ENCODE results near the gene PPP1R1B. TPM values are rescaled to one million over a fixed set of nuclear protein-coding genes. Genes with fewer than 3 reads are reported as not detected.

Gene PPP1R1B
- polyA plus RNA-seq, 1 donor from 2014 or later = 1.8 TPM

DNA sequence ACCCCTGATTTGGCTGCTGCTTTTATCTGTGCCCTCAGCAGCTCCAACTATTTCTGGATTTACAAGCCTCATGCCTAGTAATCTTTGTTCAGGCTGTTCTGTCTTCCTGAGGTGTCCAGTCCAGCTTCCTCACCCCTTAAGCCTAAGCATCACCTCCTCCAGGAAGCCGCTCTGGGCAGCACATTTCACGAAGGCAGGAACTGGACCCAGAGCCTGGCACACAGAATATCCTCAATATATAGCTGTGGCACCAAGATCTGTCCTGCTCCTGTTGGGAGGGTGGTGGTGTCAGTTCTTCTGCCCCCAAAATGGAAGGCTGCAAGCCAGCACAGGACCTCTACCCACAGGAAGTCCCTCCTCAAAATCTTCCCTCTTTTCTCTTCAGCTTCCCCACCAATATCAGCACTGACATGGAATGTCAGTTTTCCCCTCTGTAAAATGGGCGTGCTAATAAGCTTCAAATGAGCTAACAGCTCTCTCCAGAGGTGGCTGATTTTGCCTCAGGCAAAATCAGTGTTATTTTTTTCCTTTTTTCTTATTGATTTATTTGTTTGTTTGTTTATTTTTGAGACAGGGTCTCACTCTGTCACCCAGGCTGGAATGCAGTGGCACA is 12.1 kb upstream of the PPP1R1B start:
- no peak overlapping the region for H3K4me3 ChIP-seq (ENCODE audit: low read length)
- H3F3A ChIP-seq (ENCODE audit: insufficient read depth, low read length, poor library complexity, severe bottlenecking) = no peaks in the 10 kb centered on the region
- no peaks in the 10 kb centered on the region for H3K9me2 ChIP-seq (ENCODE audit: insufficient read depth, low read length)
- H3K9me3 ChIP-seq (ENCODE audit: low read length) = no peaks in the 10 kb centered on the region
- no peak overlapping the region for H3K4me2 ChIP-seq (ENCODE audit: low read length)
- no peak overlapping the region for H3K9ac ChIP-seq (ENCODE audit: low read length)
- H3K36me3 ChIP-seq (ENCODE audit: insufficient read depth, low read length) = no peaks in the 10 kb centered on the region
- H3K27ac ChIP-seq (ENCODE audit: low read length) = no peak overlapping the region
- peaks cover 61% of the 10 kb centered on the region for H3K27me3 ChIP-seq (ENCODE audit: insufficient read depth, low read depth, low read length)
- H3K79me2 ChIP-seq (replicated peaks; ENCODE audit: insufficient read depth, low read length) = no peaks in the 10 kb centered on the region
- TF ChIP-seq SMC3 (conservative IDR thresholded peaks at IDR 0.05; ENCODE audit: poor library complexity) = no peak
- TF ChIP-seq TAF1 (IDR thresholded peaks at IDR 0.05; ENCODE audit: low read depth) = no peak
- TF ChIP-seq, protein P1, sequence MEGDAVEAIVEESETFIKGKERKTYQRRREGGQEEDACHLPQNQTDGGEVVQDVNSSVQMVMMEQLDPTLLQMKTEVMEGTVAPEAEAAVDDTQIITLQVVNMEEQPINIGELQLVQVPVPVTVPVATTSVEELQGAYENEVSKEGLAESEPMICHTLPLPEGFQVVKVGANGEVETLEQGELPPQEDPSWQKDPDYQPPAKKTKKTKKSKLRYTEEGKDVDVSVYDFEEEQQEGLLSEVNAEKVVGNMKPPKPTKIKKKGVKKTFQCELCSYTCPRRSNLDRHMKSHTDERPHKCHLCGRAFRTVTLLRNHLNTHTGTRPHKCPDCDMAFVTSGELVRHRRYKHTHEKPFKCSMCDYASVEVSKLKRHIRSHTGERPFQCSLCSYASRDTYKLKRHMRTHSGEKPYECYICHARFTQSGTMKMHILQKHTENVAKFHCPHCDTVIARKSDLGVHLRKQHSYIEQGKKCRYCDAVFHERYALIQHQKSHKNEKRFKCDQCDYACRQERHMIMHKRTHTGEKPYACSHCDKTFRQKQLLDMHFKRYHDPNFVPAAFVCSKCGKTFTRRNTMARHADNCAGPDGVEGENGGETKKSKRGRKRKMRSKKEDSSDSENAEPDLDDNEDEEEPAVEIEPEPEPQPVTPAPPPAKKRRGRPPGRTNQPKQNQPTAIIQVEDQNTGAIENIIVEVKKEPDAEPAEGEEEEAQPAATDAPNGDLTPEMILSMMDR (IDR thresholded peaks at IDR 0.05; ENCODE audit: poor library complexity, severe bottlenecking) = no peak
- no peak for TF ChIP-seq EZH2 (IDR thresholded peaks at IDR 0.05; ENCODE audit: borderline replicate concordance, insufficient read depth, low read length, poor library complexity, severe bottlenecking)
- TF ChIP-seq POLR2AphosphoS5 (IDR thresholded peaks at IDR 0.05) = no peak
- TF ChIP-seq EP300 (conservative IDR thresholded peaks at IDR 0.05; ENCODE audit: poor library complexity, severe bottlenecking) = no peak
- H2AFZ ChIP-seq (ENCODE audit: low read depth, low read length) = no peak overlapping the region
- no peaks in the 10 kb centered on the region for H4K20me1 ChIP-seq (ENCODE audit: insufficient read depth)

DNA sequence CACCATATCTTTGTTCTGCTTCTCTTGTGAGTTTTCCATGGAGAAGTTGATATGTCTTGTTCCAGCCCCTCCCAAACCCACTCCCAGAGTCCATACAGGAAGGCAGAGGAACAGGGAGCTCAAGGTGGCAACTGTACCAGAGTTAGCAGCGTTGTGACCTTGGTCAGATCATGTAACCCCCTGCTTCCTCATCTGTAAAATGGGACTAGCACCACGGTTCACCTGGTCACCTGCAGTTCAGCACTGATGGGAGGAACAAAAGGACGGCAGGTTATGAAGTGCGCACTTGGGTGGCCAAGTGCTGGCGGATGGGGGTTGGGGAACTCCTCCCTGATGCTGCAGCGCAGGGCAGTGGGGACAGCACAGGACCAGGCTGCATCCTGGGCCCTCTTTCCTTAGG is 11.3 kb upstream of the PPP1R1B start:
- Histone ChIP-seq H4K20me1 (ENCODE audit: insufficient read depth) (no peaks in the 10 kb centered on the region), H3K4me3 (ENCODE audit: low read length) (no peak overlapping the region), H3K9ac (ENCODE audit: low read length) (no peak overlapping the region), H3F3A (ENCODE audit: insufficient read depth, low read length, poor library complexity, severe bottlenecking) (no peaks in the 10 kb centered on the region), H3K27ac (ENCODE audit: low read length) (no peak overlapping the region), H3K9me2 (ENCODE audit: insufficient read depth, low read length) (no peaks in the 10 kb centered on the region), H3K27me3 (ENCODE audit: insufficient read depth, low read depth, low read length) (peaks cover 61% of the 10 kb centered on the region), H3K36me3 (ENCODE audit: insufficient read depth, low read length) (no peaks in the 10 kb centered on the region), H2AFZ (ENCODE audit: low read depth, low read length) (no peak overlapping the region), H3K9me3 (ENCODE audit: low read length) (no peaks in the 10 kb centered on the region), H3K79me2 (replicated peaks; ENCODE audit: insufficient read depth, low read length) (no peaks in the 10 kb centered on the region), H3K4me2 (ENCODE audit: low read length) (no peak overlapping the region)
- TF ChIP-seq, protein P2, sequence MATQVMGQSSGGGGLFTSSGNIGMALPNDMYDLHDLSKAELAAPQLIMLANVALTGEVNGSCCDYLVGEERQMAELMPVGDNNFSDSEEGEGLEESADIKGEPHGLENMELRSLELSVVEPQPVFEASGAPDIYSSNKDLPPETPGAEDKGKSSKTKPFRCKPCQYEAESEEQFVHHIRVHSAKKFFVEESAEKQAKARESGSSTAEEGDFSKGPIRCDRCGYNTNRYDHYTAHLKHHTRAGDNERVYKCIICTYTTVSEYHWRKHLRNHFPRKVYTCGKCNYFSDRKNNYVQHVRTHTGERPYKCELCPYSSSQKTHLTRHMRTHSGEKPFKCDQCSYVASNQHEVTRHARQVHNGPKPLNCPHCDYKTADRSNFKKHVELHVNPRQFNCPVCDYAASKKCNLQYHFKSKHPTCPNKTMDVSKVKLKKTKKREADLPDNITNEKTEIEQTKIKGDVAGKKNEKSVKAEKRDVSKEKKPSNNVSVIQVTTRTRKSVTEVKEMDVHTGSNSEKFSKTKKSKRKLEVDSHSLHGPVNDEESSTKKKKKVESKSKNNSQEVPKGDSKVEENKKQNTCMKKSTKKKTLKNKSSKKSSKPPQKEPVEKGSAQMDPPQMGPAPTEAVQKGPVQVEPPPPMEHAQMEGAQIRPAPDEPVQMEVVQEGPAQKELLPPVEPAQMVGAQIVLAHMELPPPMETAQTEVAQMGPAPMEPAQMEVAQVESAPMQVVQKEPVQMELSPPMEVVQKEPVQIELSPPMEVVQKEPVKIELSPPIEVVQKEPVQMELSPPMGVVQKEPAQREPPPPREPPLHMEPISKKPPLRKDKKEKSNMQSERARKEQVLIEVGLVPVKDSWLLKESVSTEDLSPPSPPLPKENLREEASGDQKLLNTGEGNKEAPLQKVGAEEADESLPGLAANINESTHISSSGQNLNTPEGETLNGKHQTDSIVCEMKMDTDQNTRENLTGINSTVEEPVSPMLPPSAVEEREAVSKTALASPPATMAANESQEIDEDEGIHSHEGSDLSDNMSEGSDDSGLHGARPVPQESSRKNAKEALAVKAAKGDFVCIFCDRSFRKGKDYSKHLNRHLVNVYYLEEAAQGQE (IDR thresholded peaks at IDR 0.05; ENCODE audit: borderline replicate concordance) = no peak
- TF ChIP-seq POLR2AphosphoS5 (IDR thresholded peaks at IDR 0.05) (no peak), TAF1 (IDR thresholded peaks at IDR 0.05; ENCODE audit: low read depth) (no peak), EP300 (conservative IDR thresholded peaks at IDR 0.05; ENCODE audit: poor library complexity, severe bottlenecking) (no peak), MXI1 (conservative IDR thresholded peaks at IDR 0.05; ENCODE audit: poor library complexity, severe bottlenecking) (no peak), SMC3 (conservative IDR thresholded peaks at IDR 0.05; ENCODE audit: poor library complexity) (no peak), EZH2 (IDR thresholded peaks at IDR 0.05; ENCODE audit: borderline replicate concordance, insufficient read depth, low read length, poor library complexity, severe bottlenecking) (no peak), RAD21 (conservative IDR thresholded peaks at IDR 0.05) (no peak)
- TF ChIP-seq, protein P1 (IDR thresholded peaks at IDR 0.05; ENCODE audit: poor library complexity, severe bottlenecking) = no peak
